RPMI8226 (cell line): ENCODE results near the gene DLEC1.
"Not testable (repeated sequence)": the region's sequence is repeated elsewhere in the genome, so short reads cannot be mapped to it uniquely, and the experiment has no call there.

ENCODE experiments used
- DNase-seq: peaks from one replicate; pipeline ENCODE4 v3.0.0-alpha.2; 2015

The DLEC1 gene

GRCh38 chr3:38127611-38128302 is 88.7 kb downstream of the DLEC1 start:
- DNase-seq = no peak

DNA sequence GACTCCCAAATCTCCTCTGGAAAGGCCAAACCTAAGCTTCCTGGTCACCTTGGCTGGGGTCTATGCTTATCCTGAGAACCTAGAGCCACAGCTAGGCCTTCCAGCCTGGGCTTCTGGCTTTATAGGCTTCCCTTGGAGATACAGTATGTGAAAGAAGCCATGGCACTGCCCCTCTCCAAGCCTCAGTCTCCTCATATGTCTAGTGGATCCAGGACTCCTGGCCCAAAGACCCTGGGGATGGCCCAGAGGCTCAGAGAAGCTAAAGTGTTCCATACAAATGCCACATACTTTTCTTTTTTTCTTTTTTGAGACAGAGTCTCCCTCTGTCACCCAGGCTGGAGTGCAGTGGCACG is 89.3 kb downstream of the DLEC1 start:
- DNase-seq = no peak

DNA sequence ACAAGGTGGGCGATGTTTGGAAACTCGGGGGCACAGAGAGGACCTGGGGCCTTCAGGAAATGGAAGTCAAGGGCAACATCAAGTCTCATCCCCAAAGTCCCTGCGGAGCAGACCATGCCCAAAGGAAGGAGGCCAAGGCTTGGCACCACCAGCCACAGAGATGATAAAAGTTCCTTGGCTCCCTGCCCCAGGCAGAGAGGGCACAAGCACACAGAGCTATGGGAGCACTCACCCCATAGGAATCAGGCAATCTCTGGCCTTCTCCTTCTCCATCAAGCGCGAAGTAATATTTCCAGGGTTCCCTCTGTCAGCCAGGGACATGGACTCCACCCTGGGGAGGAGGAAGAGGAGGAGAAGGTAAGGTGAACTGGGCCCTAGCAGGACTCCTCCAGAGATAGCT is 90.0 kb downstream of the DLEC1 start:
- no peak for DNase-seq

GRCh38 chr3:38130631-38131065 is 91.6 kb downstream of the DLEC1 start:
- DNase-seq = no peak

DNA sequence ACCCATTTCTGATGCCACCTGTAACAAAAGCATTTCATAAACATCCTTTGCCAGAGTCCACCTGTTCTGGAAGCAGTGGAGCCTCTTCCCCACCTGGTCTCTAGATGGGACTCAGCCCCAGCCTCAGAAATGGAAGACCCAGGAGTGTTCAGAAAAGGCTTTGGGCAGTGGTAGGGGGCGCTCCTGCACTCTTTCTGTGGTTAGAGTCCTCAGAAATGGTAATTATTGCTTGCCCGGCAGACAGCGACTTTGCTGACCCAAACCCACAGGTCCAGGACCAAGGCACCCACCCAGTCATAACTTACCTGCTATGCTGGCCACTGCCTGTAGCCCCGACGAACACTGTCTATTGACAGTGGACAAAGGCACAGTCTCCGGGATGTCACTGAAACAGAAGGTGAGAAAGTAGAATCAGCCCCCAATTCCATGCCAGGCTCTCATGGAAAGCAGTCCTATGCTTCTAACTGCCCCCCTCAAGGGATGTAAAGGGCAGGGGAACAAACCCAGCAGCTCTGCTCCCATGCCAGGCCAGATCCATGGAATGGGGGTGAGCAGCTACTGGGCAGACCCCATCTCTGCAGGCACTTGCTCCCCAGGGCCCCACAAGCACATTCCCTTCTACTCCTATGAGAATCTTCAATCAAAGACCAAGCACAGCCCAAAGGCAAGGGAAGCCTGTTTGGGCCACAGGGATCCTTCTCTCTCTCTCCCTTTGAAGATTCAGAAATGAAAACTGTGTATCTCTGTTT is 92.8 kb downstream of the DLEC1 start:
- peak; percentile 54 for DNase-seq

- DNase-seq = no peak
Measured at GRCh38 chr3:38133209-38133556, 94.2 kb downstream of the DLEC1 start.

DNA sequence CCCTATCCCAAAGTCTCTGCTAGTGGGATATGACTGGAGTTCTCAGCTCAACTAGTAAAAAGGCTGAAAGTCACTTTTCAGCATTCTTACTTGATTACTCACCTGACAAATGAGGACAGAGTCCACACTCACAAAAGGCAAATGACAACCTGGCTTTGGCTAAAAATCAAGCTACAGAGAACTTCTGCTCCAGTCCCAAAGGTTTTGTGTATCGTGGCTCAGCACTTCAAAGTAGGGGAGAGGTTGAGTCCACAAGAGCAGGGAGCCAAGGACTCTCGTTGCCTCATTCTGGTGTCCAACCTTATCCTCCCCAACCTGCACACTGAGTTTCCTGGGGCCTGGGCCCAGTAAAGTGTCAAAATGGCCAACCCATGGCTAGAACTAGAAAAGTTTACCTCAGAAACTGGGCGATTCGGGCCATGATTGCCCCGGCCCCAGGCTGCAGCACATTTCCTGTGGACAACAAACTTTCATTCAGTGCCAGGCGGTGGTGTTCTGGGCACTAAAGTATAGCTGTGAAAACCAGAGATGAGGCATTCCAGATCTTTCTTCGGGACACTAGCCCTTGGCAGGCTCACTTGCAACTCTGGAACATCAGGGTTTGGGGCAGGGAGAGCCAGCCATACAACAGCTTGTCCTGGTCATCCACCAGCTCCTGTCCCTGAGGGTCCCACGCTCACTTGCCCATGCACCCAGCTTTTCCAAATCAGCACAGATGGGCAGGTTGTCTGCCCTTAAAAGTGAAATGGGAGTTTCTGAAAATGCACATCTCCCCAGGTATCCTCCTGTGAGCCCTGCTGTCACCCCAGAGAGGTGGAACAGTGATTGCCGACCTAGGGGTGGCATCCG is 94.8 kb downstream of the DLEC1 start:
- no peak for DNase-seq

DNA sequence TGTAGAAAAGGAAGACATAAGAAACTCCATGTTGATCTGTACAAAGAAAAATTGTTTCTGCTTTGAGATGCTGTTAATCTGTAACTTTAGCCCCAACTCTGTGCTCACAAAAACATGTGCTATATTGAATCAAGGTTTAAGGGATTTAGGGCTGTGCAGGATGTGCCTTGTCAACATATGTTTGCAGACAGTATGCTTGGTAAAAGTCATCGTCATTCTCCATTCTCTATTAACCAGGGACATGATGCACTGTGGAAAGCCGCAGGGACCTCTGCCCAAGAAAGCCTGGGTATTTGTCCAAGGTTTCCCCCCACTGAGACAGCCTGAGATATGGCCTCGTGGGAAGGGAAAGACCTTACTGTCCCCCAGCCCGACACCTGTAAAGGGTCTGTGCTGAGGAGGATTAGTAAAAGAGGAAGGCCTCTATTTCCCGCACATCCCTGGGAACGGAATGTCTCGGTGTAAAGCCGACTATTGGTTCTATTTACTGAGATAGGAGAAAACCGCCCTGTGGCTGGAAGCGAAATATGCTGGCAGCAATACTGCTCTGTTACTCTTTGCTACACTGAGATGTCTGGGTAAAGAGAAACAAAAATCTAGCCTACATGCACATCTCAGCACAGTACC is 95.6 kb downstream of the DLEC1 start:
- not testable (repeated sequence) for DNase-seq

DNA sequence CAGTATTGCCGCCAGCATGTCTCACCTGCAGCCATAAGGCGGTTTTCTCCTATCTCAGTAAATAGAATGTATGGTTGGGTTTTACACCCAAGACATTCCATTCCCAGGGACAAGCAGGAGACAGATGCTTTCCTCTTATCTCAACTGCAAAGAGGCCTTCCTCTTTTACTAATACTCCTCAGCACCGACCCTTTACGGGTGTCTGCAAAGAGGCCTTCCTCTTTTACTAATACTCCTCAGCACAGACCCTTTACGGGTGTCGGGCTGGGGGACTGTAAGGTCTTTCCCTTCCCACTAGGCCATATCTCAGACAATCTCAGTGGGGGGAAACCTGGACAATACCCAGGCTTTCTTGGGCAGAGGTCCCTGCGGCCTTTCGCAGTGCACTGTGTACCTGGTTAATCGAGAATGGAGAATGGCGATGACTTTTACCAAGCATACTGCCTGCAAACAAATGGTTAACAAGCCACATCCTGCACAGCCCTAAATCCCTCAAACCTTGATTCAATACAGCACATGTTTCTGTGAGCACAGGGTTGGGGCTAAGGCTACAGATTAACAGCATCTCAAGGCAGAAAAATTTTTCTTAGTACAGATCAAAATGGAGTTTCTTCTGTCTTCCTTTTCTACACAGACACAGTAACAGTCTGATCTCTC is 96.7 kb downstream of the DLEC1 start:
- DNase-seq = not testable (repeated sequence)

DNA sequence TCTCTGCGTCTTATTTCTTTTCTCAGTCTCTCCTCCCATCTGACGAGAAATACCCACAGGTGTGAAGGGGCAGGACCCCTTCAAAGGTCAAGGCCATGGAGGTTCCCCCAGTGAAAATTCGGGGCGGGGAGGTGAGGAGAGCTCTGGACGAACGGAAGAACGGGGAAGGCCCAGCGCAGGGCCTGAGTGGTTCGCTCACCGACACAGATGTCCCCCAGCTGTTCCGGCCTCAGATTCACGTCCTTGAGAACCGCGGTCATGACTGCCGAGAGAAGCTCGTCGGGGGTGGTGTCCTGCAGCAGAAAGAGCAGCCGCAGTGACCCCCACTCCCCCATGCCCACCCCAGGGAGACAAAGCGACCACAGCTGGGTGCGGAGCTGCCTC is 97.4 kb downstream of the DLEC1 start:
- DNase-seq = peak; percentile 28

GRCh38 chr3:38136777-38137614 is 98.0 kb downstream of the DLEC1 start, which contains the start of gene ACAA1:
ACAA1 (minus strand) TSS chr3:38137127; CDS start chr3:38137035, 92 bp downstream.
- DNase-seq = peak; percentile 99

GRCh38 chr3:38137615-38138348 is 98.8 kb downstream of the DLEC1 start:
- peak; percentile 33 for DNase-seq

DNA sequence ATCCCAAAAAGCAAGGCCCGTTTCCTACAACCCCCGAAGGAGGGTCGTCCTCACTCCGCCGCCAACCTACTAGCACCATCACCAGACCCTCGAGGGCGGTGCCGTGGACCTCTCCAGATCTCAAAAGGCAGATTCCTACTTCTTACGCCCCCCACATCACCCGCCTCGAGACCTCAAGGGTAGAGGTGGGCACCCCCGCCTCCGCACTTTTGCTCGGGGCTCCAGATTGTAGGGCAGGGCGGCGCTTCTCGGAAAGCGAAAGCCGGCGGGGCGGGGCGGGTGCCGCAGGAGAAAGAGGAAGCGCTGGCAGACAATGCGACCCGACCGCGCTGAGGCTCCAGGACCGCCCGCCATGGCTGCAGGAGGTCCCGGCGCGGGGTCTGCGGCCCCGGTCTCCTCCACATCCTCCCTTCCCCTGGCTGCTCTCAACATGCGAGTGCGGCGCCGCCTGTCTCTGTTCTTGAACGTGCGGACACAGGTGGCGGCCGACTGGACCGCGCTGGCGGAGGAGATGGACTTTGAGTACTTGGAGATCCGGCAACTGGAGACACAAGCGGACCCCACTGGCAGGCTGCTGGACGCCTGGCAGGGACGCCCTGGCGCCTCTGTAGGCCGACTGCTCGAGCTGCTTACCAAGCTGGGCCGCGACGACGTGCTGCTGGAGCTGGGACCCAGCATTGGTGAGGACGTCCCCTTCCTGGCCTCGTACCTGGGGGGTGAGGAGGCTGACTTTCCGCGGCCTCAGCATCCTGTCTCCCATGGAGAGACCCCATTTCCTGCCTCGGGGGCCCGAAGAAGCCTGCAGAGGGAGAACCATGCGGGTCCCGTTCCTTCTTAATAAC is 99.6 kb downstream of the DLEC1 start, which contains the start of gene MYD88:
MYD88 (plus strand) TSS at position 313 of the 842 bp plus-strand sequence; CDS start at position 353, 40 bp downstream.
- DNase-seq = peak; percentile 89

GRCh38 chr3:38139191-38139590 is 100.2 kb downstream of the DLEC1 start:
- DNase-seq = peak; percentile 24

DNA sequence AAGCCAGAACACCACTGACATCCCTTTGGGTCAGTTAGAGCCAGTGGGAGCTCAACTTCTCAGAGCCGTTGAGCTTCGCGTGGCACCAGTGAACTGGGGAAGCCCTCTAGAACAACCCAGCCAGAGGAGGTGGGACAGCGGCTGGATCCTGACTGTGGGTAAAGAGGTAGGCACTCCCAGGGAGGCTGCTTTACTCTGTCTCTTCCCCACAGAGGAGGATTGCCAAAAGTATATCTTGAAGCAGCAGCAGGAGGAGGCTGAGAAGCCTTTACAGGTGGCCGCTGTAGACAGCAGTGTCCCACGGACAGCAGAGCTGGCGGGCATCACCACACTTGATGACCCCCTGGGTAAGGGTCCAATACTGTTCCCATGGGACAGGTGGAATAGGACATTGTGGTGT is 100.6 kb downstream of the DLEC1 start:
- no peak for DNase-seq

DNA sequence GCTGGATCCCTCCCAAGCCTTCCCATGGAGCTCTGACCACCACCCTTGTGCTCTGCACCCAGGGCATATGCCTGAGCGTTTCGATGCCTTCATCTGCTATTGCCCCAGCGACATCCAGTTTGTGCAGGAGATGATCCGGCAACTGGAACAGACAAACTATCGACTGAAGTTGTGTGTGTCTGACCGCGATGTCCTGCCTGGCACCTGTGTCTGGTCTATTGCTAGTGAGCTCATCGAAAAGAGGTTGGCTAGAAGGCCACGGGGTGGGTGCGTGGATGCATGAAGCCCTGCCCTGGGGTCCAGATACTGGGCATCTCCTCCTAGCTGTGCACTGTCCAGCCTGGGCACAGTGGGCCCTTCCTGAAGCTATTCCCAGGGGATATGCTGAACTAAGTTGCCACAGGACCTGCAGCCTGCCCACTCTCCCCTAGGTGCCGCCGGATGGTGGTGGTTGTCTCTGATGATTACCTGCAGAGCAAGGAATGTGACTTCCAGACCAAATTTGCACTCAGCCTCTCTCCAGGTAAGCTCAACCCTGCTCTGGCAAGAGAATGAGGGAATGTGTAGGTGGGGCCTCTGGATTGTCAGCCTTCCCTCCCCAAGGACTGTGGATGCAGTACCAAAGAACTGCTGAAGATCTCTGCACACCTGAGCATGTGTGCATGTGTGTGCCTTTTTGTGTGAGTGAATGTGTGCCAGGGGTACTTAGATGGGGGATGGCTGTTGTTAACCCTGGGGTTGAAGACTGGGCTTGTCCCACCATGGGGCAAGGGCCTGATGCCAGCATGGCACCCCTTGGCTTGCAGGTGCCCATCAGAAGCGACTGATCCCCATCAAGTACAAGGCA is 101.5 kb downstream of the DLEC1 start:
- no peak for DNase-seq

GRCh38 chr3:38141173-38141951 is 102.4 kb downstream of the DLEC1 start:
- no peak for DNase-seq

- DNase-seq = no peak
Measured at GRCh38 chr3:38141952-38142273, 102.9 kb downstream of the DLEC1 start.
